ENCODE measurements around the gene CCL22.

Gene CCL22

GRCh38 chr16:57319646-57320045, 38.9 kb upstream of the CCL22 start:
- H3K4me3 ChIP-seq (ENCODE audit: low read length), result no peak overlapping the region
- H3K4me1 ChIP-seq (ENCODE audit: low read length), result peaks cover 13% of the 10 kb centered on the region
- H3K27ac ChIP-seq (ENCODE audit: low read length), result no peak overlapping the region
- H3K9me3 ChIP-seq (ENCODE audit: insufficient read depth, low read length), result no peaks in the 10 kb centered on the region
- TF ChIP-seq CTCF (IDR thresholded peaks at IDR 0.05; ENCODE audit: low read depth, low read length) (no peak), EZH2phosphoT487 (IDR thresholded peaks at IDR 0.05; ENCODE audit: low read depth) (no peak)
- no peak overlapping the region for H2AFZ ChIP-seq (ENCODE audit: low read depth, low read length)
- no peak overlapping the region for H3K9ac ChIP-seq (ENCODE audit: low read length)
- no peaks in the 10 kb centered on the region for H3K36me3 ChIP-seq (replicated peaks; ENCODE audit: low read depth, low read length)
- no peak overlapping the region for H3K4me2 ChIP-seq (ENCODE audit: low read length)
- no peaks in the 10 kb centered on the region for H3K79me2 ChIP-seq (ENCODE audit: low read length)
- no peaks in the 10 kb centered on the region for H3K27me3 ChIP-seq (ENCODE audit: low read depth, low read length)
- H4K20me1 ChIP-seq (ENCODE audit: insufficient read depth, low read length), result no peaks in the 10 kb centered on the region

- Histone ChIP-seq H3K4me3 (ENCODE audit: low read length) (no peak overlapping the region), H3K4me2 (ENCODE audit: low read length) (peak overlapping the region; percentile 21; the same call in 1 of the 2 replicates), H3K27ac (ENCODE audit: low read length) (peak overlapping the region; percentile 30), H3K9me3 (ENCODE audit: insufficient read depth, low read length) (no peaks in the 10 kb centered on the region; the same call in 1 of the 2 replicates), H2AFZ (ENCODE audit: low read depth, low read length) (peak overlapping the region; percentile 1; the same call in 1 of the 2 replicates), H4K20me1 (ENCODE audit: insufficient read depth, low read length) (no peaks in the 10 kb centered on the region), H3K36me3 (replicated peaks; ENCODE audit: low read depth, low read length) (no peaks in the 10 kb centered on the region), H3K27me3 (ENCODE audit: low read depth, low read length) (no peaks in the 10 kb centered on the region), H3K9ac (ENCODE audit: low read length) (no peak overlapping the region), H3K4me1 (ENCODE audit: low read length) (peaks cover 16% of the 10 kb centered on the region), H3K79me2 (ENCODE audit: low read length) (no peaks in the 10 kb centered on the region)
- TF ChIP-seq CTCF (IDR thresholded peaks at IDR 0.05; ENCODE audit: low read depth, low read length) (no peak), EZH2phosphoT487 (IDR thresholded peaks at IDR 0.05; ENCODE audit: low read depth) (no peak)
These were observed 33.8 kb upstream of the CCL22 start for GRCh38 chr16:57324749-57325148.

- Histone ChIP-seq H4K20me1 (ENCODE audit: insufficient read depth, low read length) (no peaks in the 10 kb centered on the region), H3K36me3 (replicated peaks; ENCODE audit: low read depth, low read length) (no peaks in the 10 kb centered on the region), H3K27me3 (ENCODE audit: low read depth, low read length) (no peaks in the 10 kb centered on the region), H3K9ac (ENCODE audit: low read length) (no peak overlapping the region), H3K9me3 (ENCODE audit: insufficient read depth, low read length) (no peaks in the 10 kb centered on the region; the same call in 1 of the 2 replicates), H3K79me2 (ENCODE audit: low read length) (no peaks in the 10 kb centered on the region), H3K27ac (ENCODE audit: low read length) (peak overlapping the region; percentile 30), H3K4me1 (ENCODE audit: low read length) (peaks cover 21% of the 10 kb centered on the region), H3K4me3 (ENCODE audit: low read length) (no peak overlapping the region), H3K4me2 (ENCODE audit: low read length) (no peak overlapping the region), H2AFZ (ENCODE audit: low read depth, low read length) (no peak overlapping the region)
- TF ChIP-seq EZH2phosphoT487 (IDR thresholded peaks at IDR 0.05; ENCODE audit: low read depth) (no peak), CTCF (IDR thresholded peaks at IDR 0.05; ENCODE audit: low read depth, low read length) (no peak)
These were observed 33.1 kb upstream of the CCL22 start for GRCh38 chr16:57325458-57325857.

- no peaks in the 10 kb centered on the region for H3K27me3 ChIP-seq (ENCODE audit: low read depth, low read length)
- no peaks in the 10 kb centered on the region for H3K36me3 ChIP-seq (replicated peaks; ENCODE audit: low read depth, low read length)
- TF ChIP-seq CTCF (IDR thresholded peaks at IDR 0.05; ENCODE audit: low read depth, low read length), result no peak
- no peak for TF ChIP-seq EZH2phosphoT487 (IDR thresholded peaks at IDR 0.05; ENCODE audit: low read depth)
- H3K4me2 ChIP-seq (ENCODE audit: low read length), result peak overlapping the region; percentile 52
- H3K9me3 ChIP-seq (ENCODE audit: insufficient read depth, low read length), result no peaks in the 10 kb centered on the region; the same call in 1 of the 2 replicates
- H4K20me1 ChIP-seq (ENCODE audit: insufficient read depth, low read length), result no peaks in the 10 kb centered on the region
- H3K79me2 ChIP-seq (ENCODE audit: low read length), result no peaks in the 10 kb centered on the region
- H2AFZ ChIP-seq (ENCODE audit: low read depth, low read length), result 0 out of 2 replicates have a peak overlapping the region, but pooled peaks have one; percentile 31
- H3K27ac ChIP-seq (ENCODE audit: low read length), result no peak overlapping the region
- no peak overlapping the region for H3K4me3 ChIP-seq (ENCODE audit: low read length)
- H3K9ac ChIP-seq (ENCODE audit: low read length), result no peak overlapping the region
- peaks cover 14% of the 10 kb centered on the region for H3K4me1 ChIP-seq (ENCODE audit: low read length)
These were observed 28.8 kb upstream of the CCL22 start for GRCh38 chr16:57329718-57330327.
